GM12892 (cell line): ENCODE results near the gene STC2.

Experiments used
- POLR2A ChIP-seq: IDR thresholded peaks from 2 replicates; pipeline ENCODE4 v1.6.1; 2011; ENCODE audit warnings: low read depth, low read length, control low read depth
- POLR2AphosphoS5 ChIP-seq: IDR thresholded peaks from 2 replicates; pipeline ENCODE4 v1.6.1; 2011; ENCODE audit warnings: low read depth, low read length, control low read depth
- TAF1 ChIP-seq: IDR thresholded peaks from 2 replicates; pipeline ENCODE4 v1.6.1; 2011; ENCODE audit warnings: low read depth, mild to moderate bottlenecking, control low read depth, low read length, borderline replicate concordance

DNA sequence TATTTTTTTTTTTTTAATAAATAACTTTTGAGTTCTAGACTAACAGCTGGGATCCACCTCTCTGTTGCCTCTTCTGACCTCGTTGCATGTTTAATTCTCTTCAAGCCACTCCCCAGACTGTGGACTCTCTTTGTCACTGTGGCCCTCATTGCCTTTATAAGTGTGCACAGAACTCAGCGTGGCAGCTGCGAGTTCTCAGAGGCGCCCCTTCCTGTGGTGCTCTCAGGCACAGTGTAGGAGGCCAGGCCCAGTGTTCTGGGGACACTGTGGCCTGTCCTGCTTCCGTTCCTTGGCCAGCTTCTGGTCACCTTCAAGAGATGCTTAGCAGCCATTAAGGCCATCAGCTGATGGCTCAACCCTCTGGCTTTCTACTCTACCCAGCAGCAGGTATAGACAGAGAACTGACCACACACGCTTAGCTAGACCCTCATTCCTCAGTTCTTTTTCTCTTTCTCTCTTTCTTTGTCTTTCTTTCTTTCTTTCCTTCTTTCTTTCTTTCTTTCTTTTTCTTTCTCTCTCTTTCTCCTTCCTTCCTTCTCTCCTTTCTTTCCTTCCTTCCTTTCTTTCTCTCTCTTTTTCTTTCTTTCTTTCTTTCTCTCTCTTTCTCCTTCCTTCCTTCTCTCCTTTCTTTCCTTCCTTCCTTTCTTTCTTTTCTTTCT, 27.7 kb downstream of the STC2 start:
- no peak for TF ChIP-seq POLR2A
- TF ChIP-seq POLR2AphosphoS5: no peak
- TF ChIP-seq TAF1: no peak
